Right atrium auricular region (tissue), 2 donors: ENCODE results near the gene OTUD7B. TPM values are rescaled to one million over a fixed set of nuclear protein-coding genes. Genes with fewer than 3 reads are reported as not detected.

Experiments
- DNase-seq: peaks from one replicate; pipeline ENCODE4 v3.0.0-alpha.2; 2019; ENCODE audit warnings: low spot score
- H3K27ac ChIP-seq, 2 donors: fragments of 200-600 bp; sonication (generic); 1 replicate in 1 of 2; 2 replicates in 1 of 2; pipeline ENCODE4 v1.5.1; 2016 to 2019
- H3K27me3 ChIP-seq, 2 donors: fragments of 200-600 bp; sonication (generic); one replicate each; pipeline versions ENCODE4 v1.5.1 to v1.6.0; 2017 to 2019
- H3K36me3 ChIP-seq: fragments of 200-600 bp; sonication (generic); one replicate; pipeline ENCODE4 v1.5.1; 2016
- H3K4me1 ChIP-seq, 2 donors: fragments of 200-600 bp; sonication (generic); one replicate each; pipeline versions ENCODE4 v1.5.1 to v1.6.0; 2017 to 2019
- H3K4me3 ChIP-seq, 2 donors: fragments of 200-600 bp; sonication (generic); 1 replicate in 1 of 2; 2 replicates in 1 of 2; pipeline ENCODE4 v1.5.1; 2017 to 2019; ENCODE audit warnings: mild to moderate bottlenecking in 1 of 2, moderate library complexity in 1 of 2
- H3K9me3 ChIP-seq, 2 donors: fragments of 200-600 bp; sonication (generic); one replicate each; pipeline ENCODE4 v1.5.1; 2019
- CTCF ChIP-seq, 2 donors: fragments of 200-600 bp; sonication (generic); IDR thresholded peaks; one replicate each; pipeline ENCODE4 v1.5.1; 2019; ENCODE audit warnings: antibody characterized with exemption in 2 of 2
- total RNA-seq, 2 donors: library from RNA; depleted of rRNA; stranded (reverse); fragments of >200 nt; gene quantifications; one replicate each; pipeline ENCODE4 v1.1.0, GENCODE V29; 2016

Gene OTUD7B
- total RNA-seq, 2 donors from 2014 or later, result 12.1 to 20.0 TPM

- Histone ChIP-seq H3K27me3 (no peaks in the 10 kb centered on the region), H3K4me3 (no peak overlapping the region), H3K27ac (no peak overlapping the region), H3K36me3 (peaks cover 44% of the 10 kb centered on the region), H3K4me1 (peaks cover 0 to 25% of the 10 kb centered on the region in 2 donors), H3K9me3 (no peaks in the 10 kb centered on the region)
- TF ChIP-seq CTCF (IDR thresholded peaks at IDR 0.05), result no peak
- no peak for DNase-seq
Observed at GRCh38 chr1:149925751-149926150, 84.8 kb downstream of the OTUD7B start.

- Histone ChIP-seq H3K4me3 (no peak overlapping the region), H3K4me1 (peaks cover 0 to 25% of the 10 kb centered on the region in 2 donors), H3K27ac (no peak overlapping the region), H3K36me3 (peaks cover 44% of the 10 kb centered on the region), H3K9me3 (no peaks in the 10 kb centered on the region), H3K27me3 (no peaks in the 10 kb centered on the region)
- no peak for TF ChIP-seq CTCF (IDR thresholded peaks at IDR 0.05)
- no peak for DNase-seq
Observed at GRCh38 chr1:149925345-149925744, 85.2 kb downstream of the OTUD7B start.

GRCh38 chr1:149923626-149924025 lies 86.9 kb downstream of the OTUD7B start:
- no peak for TF ChIP-seq CTCF (IDR thresholded peaks at IDR 0.05)
- H3K27me3 ChIP-seq, result no peaks in the 10 kb centered on the region
- peaks cover 0 to 24% of the 10 kb centered on the region in 2 donors for H3K4me1 ChIP-seq
- H3K4me3 ChIP-seq, result no peak overlapping the region
- no peak for DNase-seq
- H3K9me3 ChIP-seq, result no peaks in the 10 kb centered on the region
- H3K36me3 ChIP-seq, result peaks cover 44% of the 10 kb centered on the region
- H3K27ac ChIP-seq, result no peak overlapping the region

GRCh38 chr1:149917571-149918144 lies 92.9 kb downstream of the OTUD7B start, which contains the start of gene SV2A:
TSS of gene SV2A (minus strand) at chr1:149917844. CDS start at chr1:149913840, 4,004 bp downstream.
- Histone ChIP-seq H3K27ac (peak within 1 kb of the TSS in 1 of 2 donors; percentile 21), H3K27me3 (no peaks in the 10 kb centered on the region), H3K9me3 (no peaks in the 10 kb centered on the region), H3K4me3 (peak within 1 kb of the TSS; percentile 52 to 56), H3K4me1 (peaks cover 0 to 15% of the 10 kb centered on the region in 2 donors), H3K36me3 (peaks cover 3% of the 10 kb centered on the region)
- no peak for TF ChIP-seq CTCF (IDR thresholded peaks at IDR 0.05)
- no peak for DNase-seq

GRCh38 chr1:149916898-149917252 lies 93.7 kb downstream of the OTUD7B start:
- Histone ChIP-seq H3K9me3 (no peaks in the 10 kb centered on the region), H3K4me1 (peaks cover 0 to 15% of the 10 kb centered on the region in 2 donors), H3K27ac (no peak overlapping the region), H3K36me3 (no peaks in the 10 kb centered on the region), H3K4me3 (peak overlapping the region; percentile 52 to 56), H3K27me3 (no peaks in the 10 kb centered on the region)
- no peak for TF ChIP-seq CTCF (IDR thresholded peaks at IDR 0.05)
- DNase-seq, result no peak
